Colonic mucosa (tissue), 4 donors: ENCODE results near the gene PTK6. TPM values are rescaled to one million over a fixed set of nuclear protein-coding genes. Genes with fewer than 3 reads are reported as not detected.

ENCODE experiments used
- DNase-seq: peaks from one replicate; pipeline ENCODE4 v3.0.0-alpha.2; 2020
- H3K27ac ChIP-seq: fragments of 200-600 bp; one replicate; pipeline ENCODE4 v1.8.0; 2021
- H3K27me3 ChIP-seq: fragments of 200-600 bp; one replicate; pipeline ENCODE4 v1.8.0; 2021
- H3K36me3 ChIP-seq: fragments of 200-600 bp; one replicate; pipeline ENCODE4 v1.8.0; 2021
- H3K4me1 ChIP-seq: fragments of 200-600 bp; one replicate; pipeline ENCODE4 v1.8.0; 2021; ENCODE audit warnings: mild to moderate bottlenecking
- H3K4me3 ChIP-seq: fragments of 200-600 bp; one replicate; pipeline ENCODE4 v1.8.0; 2021
- H3K9ac ChIP-seq, 2 donors: one replicate each; pipeline ENCODE4 v1.7.0; 2013; ENCODE audit warnings: control low read depth in 2 of 2, low read depth in 2 of 2, low read length in 2 of 2
- H3K9me3 ChIP-seq: fragments of 200-600 bp; one replicate; pipeline ENCODE4 v1.8.0; 2021
- CTCF ChIP-seq: fragments of 200-600 bp; IDR thresholded peaks from one replicate; pipeline ENCODE4 v1.8.0; 2022; ENCODE audit warnings: antibody characterized with exemption, mild to moderate bottlenecking
- intact Hi-C: fragments of 100-400 bp; cut with DNase I; formaldehyde crosslinking; loops from one replicate; pipeline ENCODE4 v1.14.1; 2022
- total RNA-seq, 2 donors: library from RNA; stranded (reverse); fragmentation: NEBNext Ultra II Directional in 1 of 2; extraction: Animal tissue kit (Norgen Biotek cat#: 25700) in 1 of 2; gene quantifications; one replicate each; pipeline ENCODE4 v1.2.1, GENCODE V29; 2021
- donor health status: healthy.
- donor health status: DM: no; HTN: no; CAD: no.
- donor health status: DM: no; HTN: no; CAD: no.

PTK6 gene
- total RNA-seq, 2 donors from 2014 or later = 69.0 to 91.1 TPM

- Histone ChIP-seq H3K9ac (no peak overlapping the region), H3K36me3 (no peaks in the 10 kb centered on the region), H3K4me3 (peak overlapping the region; percentile 8), H3K9me3 (no peaks in the 10 kb centered on the region), H3K27ac (no peak overlapping the region), H3K27me3 (peaks cover 40% of the 10 kb centered on the region), H3K4me1 (peaks cover 3% of the 10 kb centered on the region)
- intact Hi-C loops = no loop called here
- peak; percentile 92 for TF ChIP-seq CTCF
- DNase-seq = peak; percentile 68
Observed at GRCh38 chr20:63495741-63496595, 41.2 kb downstream of the PTK6 start.

GRCh38 chr20:63495167-63495720, 41.9 kb downstream of the PTK6 start:
- DNase-seq = no peak
- no peaks in the 10 kb centered on the region for H3K36me3 ChIP-seq
- peaks cover 3% of the 10 kb centered on the region for H3K4me1 ChIP-seq
- peaks cover 36% of the 10 kb centered on the region for H3K27me3 ChIP-seq
- H3K9me3 ChIP-seq = no peaks in the 10 kb centered on the region
- no peak overlapping the region for H3K4me3 ChIP-seq
- H3K9ac ChIP-seq = no peak overlapping the region
- no peak overlapping the region for H3K27ac ChIP-seq
- TF ChIP-seq CTCF = no peak
- intact Hi-C loops = no loop called here

GRCh38 chr20:63494420-63495166, 42.6 kb downstream of the PTK6 start:
- H3K4me1 ChIP-seq = peaks cover 3% of the 10 kb centered on the region
- H3K4me3 ChIP-seq = no peak overlapping the region
- intact Hi-C loops = no loop called here
- peaks cover 30% of the 10 kb centered on the region for H3K27me3 ChIP-seq
- no peak overlapping the region for H3K9ac ChIP-seq
- H3K36me3 ChIP-seq = no peaks in the 10 kb centered on the region
- TF ChIP-seq CTCF = no peak
- DNase-seq = no peak
- no peaks in the 10 kb centered on the region for H3K9me3 ChIP-seq
- no peak overlapping the region for H3K27ac ChIP-seq

- peaks cover 26% of the 10 kb centered on the region for H3K27me3 ChIP-seq
- H3K4me1 ChIP-seq = peaks cover 3% of the 10 kb centered on the region
- intact Hi-C loops = no loop called here
- DNase-seq = no peak
- no peak overlapping the region for H3K27ac ChIP-seq
- no peak overlapping the region for H3K9ac ChIP-seq
- H3K9me3 ChIP-seq = no peaks in the 10 kb centered on the region
- H3K4me3 ChIP-seq = no peak overlapping the region
- no peaks in the 10 kb centered on the region for H3K36me3 ChIP-seq
- TF ChIP-seq CTCF = no peak
Observed at GRCh38 chr20:63494084-63494419, 43.1 kb downstream of the PTK6 start.

GRCh38 chr20:63493563-63494020, 43.6 kb downstream of the PTK6 start:
- Histone ChIP-seq H3K9me3 (no peaks in the 10 kb centered on the region), H3K9ac (no peak overlapping the region), H3K4me3 (no peak overlapping the region), H3K36me3 (no peaks in the 10 kb centered on the region), H3K27me3 (peaks cover 27% of the 10 kb centered on the region), H3K4me1 (peaks cover 3% of the 10 kb centered on the region), H3K27ac (no peak overlapping the region)
- no peak for TF ChIP-seq CTCF
- intact Hi-C loops = no loop called here
- DNase-seq = no peak
